Hematopoietic multipotent progenitor cell treated with erythropoietin and hydrocortisone succinate and interleukin-3 and kit ligand, for 15 days (in vitro differentiated cells): ENCODE results near the gene NFIC.
"Not testable (repeated sequence)": the region's sequence is repeated elsewhere in the genome, so short reads cannot be mapped to it uniquely, and the experiment has no call there.

ENCODE experiments used
- DNase-seq: peaks from one replicate; pipeline ENCODE4 v3.0.0-alpha.2; 2015; ENCODE audit warnings: low spot score

The NFIC gene

DNA sequence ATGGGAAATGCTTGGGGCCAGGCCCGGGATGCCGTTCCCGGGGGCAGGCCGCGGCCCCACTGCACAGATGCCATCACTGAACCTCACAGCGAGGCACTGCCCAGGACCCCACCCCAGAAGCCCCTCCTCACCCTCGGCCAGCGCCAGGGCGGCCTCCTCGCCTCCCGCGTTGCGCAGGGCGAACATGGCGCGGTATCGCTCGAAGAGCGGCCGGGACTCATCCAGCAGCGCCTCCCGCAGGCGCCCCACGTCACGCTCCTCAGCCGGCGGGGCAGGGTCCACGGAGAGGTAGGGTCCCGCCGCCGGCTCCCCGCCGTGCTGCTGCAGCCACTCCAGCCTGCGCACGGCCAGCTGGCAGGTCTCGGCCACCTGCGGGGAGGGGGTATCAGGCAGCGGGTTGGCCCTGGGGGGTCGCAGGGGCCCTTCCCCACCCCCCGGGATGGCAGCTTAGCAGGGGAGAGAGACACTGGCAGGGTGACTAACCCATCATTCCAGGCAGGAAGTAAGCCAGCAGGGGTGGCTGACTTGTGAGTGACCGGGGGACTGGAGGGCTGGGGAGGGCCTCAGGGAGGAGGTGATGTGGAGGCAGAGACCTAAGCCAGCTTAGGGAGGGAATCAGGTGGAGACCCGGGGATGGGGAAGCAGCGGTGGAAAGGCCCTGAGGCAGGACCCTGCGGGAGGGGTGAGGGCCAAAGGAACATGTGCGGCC lies 125.9 kb downstream of the NFIC start:
- DNase-seq = no peak

DNA sequence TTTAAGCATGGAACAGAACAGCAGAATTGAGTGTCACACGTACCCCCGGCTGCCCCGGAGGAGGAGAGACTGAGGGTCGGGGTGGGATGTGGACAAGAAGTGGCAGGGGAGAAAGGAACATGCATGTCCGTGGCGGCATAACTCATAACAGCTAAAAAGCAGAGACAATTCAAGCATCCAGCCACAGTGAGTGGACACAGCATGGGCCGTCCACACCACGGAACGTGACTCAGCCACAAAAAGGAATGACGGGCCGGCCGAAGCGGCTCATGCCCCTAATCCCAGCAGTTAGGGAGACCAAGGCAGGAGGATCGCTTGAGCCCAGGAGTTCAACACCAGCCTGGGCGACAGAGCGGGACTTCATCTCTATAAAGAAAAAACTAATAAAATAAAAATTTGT lies 126.5 kb downstream of the NFIC start:
- no peak for DNase-seq

DNA sequence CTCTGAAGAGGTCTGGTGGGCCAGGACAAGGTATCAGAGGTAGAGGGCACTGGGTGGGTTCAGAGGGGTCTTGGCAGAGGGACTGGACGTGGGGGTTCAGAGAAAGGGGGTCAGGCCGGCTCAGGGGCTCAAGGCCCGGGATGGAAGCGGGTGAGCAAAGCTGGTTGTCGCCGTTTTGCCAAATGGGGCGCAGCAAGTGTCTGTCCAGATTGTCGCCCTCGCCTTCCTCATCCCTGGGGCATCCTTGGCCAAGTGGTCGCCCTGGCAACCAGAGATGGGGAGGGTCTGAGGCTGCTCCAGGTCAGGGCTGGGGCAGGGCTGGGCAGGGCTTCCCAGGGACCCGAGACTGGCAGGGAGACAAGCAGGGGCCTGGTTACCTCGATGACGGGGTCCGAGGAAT lies 127.3 kb downstream of the NFIC start:
- no peak for DNase-seq

- DNase-seq = no peak
Observed at GRCh38 chr19:3494051-3494450, 127.7 kb downstream of the NFIC start.

GRCh38 chr19:3494559-3494958 lies 128.2 kb downstream of the NFIC start:
- DNase-seq = no peak

DNA sequence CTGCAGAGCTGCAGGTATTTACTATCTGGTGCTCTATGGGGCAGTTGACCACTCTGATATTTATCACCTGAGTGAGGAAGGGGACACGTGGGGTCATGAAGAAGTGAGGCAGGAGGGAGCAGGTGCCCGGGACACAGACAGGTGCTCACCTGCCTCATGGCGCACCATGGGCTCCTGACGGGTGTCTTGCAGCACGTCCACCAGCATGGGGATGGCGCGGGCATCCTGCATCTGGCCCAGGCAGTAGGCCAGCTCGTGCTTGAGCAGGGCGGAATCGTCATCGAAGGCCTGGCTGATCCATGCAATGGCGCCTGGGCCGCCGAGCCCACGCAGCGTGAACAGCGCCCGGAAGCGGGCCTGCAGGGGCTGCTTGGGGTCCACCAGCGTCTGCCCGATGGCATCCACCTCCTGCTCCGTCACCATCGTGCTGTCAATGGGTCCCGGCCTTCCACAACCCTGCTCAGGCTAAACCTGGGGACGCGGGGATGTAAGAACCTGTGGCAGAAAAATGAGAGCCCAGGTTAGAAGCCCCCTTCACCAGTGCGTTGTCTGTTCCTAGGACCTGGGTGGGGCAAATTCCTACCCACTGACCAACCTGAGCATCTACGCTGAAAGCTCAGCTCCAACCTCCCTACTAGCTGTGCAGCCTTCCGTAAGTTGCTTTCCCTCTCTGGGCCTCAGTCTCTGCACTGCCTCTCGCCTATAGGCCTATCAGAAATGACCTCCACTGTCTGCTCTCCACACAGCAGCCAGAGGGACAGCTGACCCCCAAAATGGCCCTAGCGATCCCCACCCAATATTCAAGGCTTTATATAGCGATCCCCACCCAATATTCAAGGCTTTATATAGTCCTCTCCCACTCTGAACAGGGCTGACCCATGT lies 130.2 kb downstream of the NFIC start:
- no peak for DNase-seq

- no peak for DNase-seq
Observed at GRCh38 chr19:3497757-3498520, 131.6 kb downstream of the NFIC start.

- no peak for DNase-seq
Observed at GRCh38 chr19:3499738-3500428, 133.5 kb downstream of the NFIC start.

GRCh38 chr19:3500429-3501101 lies 134.2 kb downstream of the NFIC start, which contains the start of gene DOHH:
DOHH (minus strand) TSS chr19:3500674; CDS start chr19:3496814, 3,860 bp downstream.
- DNase-seq = peak; percentile 99

DNA sequence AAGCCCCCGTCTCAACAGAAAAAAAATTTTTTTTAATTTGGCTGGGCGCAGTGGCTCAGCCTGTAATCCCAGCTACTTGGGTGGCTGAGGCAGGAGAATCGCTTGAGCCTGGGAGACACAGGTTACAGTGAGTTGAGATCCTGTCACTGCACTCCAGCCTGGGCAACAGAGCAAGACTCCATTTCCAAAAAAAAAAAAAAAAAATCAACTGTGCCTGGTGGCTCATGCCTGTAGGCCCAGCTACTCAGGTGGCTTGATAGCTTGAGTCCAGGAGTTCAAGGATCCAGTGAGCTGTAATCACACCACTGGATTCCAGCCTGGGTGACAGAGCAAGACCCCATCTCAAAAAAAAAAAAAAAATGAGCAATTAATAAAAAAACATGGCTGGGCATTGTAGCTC lies 135.4 kb downstream of the NFIC start:
- DNase-seq = no peak

DNA sequence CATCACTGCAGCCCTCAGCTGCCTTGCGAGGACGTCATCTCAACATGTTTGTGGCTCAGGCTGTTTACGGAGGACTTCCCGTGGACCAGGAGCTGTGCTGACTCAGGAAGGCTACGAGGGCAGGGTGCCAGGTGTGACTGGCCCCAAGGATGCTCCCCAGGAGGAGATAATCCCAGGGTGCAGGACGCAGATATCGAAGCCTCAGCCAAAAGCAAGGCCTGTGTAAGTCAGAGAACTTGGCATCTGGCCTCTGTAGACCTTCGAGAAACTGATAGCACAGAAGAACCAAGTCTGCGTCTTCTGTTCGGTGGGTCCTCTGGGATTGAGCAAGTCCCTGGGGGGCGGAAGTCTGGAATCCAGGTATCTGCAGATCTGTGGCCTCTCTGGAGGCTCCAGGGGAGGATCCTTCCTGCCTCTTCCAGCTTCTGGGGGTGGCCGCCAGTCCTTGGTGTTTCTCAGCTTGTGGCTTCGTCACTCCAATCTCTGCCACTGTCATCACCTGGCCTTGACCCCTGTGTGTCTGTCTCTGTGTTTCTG lies 136.7 kb downstream of the NFIC start:
- DNase-seq = peak; percentile 97

DNA sequence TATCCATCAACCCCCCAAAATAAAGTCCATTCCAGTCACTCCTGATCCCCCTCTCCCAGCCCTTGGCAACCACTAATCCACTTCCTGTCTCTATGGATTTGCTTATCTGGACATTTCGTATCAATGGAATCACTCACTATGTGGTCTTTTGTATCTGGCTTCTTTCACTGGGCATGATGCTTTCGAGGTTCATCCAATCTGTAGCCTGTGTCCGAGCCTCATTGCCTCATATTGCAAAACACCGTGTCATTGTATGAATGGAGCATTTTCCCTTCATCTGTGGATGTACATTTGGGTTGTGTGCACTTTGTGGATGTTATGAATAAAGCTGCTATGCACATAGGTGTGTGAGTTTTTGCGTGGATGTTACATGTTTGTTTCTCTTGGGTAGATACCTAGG lies 138.4 kb downstream of the NFIC start:
- DNase-seq = peak; percentile 37

- DNase-seq = peak; percentile 99
Observed at GRCh38 chr19:3505598-3506383, 139.4 kb downstream of the NFIC start, which contains the start of gene FZR1. FZR1 (plus strand) TSS chr19:3506311; CDS start chr19:3522990, 16,679 bp downstream.

GRCh38 chr19:3506384-3507340 lies 140.3 kb downstream of the NFIC start:
- no peak for DNase-seq

DNA sequence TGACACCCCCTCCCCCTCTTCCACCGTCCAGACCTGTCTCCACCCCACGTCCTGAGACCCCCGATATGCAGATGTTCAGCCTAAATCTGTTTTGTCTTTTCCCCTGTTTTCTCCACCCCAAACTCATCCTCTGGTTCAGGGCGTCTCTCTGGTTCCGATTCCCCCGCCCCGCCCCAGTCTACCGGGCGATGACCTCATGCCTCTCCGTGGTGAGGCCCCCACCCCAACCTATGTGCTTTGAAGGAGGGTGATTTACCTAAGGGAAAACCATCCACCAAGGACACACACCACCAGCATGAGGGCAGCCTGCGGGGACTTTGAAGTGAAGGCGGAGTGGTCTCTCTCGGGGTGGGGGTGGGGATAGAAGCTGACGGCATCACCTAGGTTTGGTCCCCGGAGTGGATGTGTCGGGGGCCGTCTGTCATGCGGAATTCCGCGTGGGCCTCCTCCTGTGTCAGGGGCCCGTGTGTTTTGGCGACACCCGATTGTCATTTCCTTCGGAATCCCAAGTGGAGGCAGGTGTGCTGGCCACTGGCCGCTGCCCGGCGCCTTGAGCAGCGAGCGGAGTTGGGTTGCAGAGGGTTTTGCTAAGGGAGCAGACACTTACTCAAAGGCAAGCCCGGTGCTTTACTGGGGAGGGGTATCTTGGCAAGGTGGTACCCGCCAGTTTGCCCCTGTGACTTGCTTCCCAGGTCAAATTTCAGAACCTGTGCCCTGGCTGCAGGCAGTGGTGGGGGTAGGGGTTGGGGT lies 141.2 kb downstream of the NFIC start:
- no peak for DNase-seq

- DNase-seq = not testable (repeated sequence)
Observed at GRCh38 chr19:3508121-3508661, 141.8 kb downstream of the NFIC start.

GRCh38 chr19:3508771-3509535 lies 142.6 kb downstream of the NFIC start:
- DNase-seq = no peak
